ENCODE data around the gene PCTP.

PCTP gene

GRCh38 chr17:55750750-55751657 lies at the start of gene PCTP:
Gene PCTP (plus strand): TSS chr17:55751051. CDS start chr17:55751104, 53 bp downstream.
- DNase-seq (ENCODE audit: low read depth in 4 of 4, low spot score in 1 of 4), result peak; percentile 68 to 86 (median 73)

DNA sequence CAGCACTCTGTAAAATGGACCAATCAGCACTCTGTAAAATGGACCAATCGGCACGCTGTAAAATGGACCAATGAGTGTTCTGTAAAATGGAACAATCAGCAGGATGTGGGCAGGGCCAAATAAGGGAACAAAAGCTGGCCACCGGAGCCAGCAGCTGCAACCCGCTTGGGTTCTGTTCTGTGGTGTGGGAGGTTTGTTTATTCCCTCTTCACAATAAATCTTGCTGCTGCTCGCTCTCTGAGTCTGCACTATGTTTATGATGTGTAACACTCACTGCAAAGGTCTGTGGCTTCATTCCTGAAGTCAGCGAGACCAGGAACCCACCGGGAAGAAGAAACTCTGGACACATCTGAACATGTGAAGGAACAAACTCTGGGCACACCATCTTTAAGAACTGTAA lies 48.7 kb upstream of the PCTP start:
- no peak for DNase-seq (ENCODE audit: low read depth in 4 of 4, low spot score in 1 of 4)

DNA sequence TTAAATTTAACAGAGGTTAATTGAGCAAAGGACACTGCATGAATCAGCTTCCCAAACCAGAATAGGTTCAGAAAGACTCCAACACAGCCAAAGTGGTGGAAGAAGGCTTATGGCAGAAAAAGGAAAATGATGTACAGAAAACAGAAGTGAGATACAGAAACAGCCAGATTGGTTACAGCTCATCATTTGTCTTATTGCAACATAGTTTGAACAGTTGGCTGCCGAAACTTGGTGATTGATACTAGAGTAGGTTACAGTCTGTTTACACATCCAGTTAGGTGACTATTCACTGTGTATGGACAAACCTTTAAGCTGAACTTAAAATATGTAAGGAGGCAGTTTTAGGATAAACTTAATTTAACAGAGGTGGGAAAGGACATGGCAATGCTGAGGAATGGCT lies 46.5 kb upstream of the PCTP start:
- DNase-seq (ENCODE audit: low read depth in 4 of 4, low spot score in 1 of 4), result no peak

DNA sequence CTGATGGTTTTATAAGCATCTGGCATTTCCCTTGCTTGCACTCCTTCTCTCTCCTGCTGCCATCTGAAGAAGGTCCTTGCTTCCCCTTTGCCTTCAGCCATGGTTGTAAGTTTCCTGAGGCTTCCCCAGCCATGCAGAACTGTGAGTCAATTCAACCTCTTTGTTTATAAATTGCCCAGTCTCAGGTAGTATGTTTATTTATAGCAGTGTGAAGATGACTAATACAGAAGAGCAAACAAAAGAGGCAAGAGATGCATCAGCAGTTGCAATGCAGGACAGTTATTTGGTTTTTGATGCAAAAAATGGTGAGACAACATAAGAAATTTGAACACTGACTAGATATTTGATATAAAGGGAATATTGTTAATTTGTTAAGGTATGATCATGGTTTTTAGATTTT lies 45.0 kb upstream of the PCTP start:
- no peak for DNase-seq (ENCODE audit: low read depth in 4 of 4, low spot score in 1 of 4)

GRCh38 chr17:55706808-55707773 lies 43.8 kb upstream of the PCTP start:
- no peak for DNase-seq (ENCODE audit: low read depth in 4 of 4, low spot score in 1 of 4)

- no peak for DNase-seq (ENCODE audit: low read depth in 4 of 4, low spot score in 1 of 4)
Measured at GRCh38 chr17:55708175-55708974, 42.5 kb upstream of the PCTP start.

DNA sequence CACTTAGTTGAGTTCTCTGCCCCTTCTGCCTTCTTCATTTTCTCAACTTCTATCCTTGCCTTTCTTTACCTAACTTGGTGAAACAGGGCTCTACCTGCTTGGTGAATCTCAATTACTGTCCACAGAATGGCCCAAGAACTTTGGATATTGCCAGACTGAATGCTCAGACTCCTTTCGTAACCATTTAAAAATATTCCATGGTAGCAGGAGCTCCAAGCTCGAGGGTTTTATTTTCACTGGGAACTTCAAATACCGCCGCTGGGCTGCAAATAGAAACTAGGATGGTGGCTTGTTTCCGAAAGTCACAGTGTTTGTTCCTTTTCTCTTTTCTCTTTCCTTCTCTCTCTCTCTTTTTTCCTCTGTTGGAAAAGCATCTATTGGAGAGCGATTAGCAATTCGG lies 41.4 kb upstream of the PCTP start:
- no peak for DNase-seq (ENCODE audit: low read depth in 4 of 4, low spot score in 1 of 4)

GRCh38 chr17:55709984-55710383 lies 40.9 kb upstream of the PCTP start:
- DNase-seq (ENCODE audit: low read depth in 4 of 4, low spot score in 1 of 4), result no peak

- DNase-seq (ENCODE audit: low read depth in 4 of 4, low spot score in 1 of 4), result no peak
Measured at GRCh38 chr17:55710410-55710809, 40.4 kb upstream of the PCTP start.

GRCh38 chr17:55710829-55711496 lies 39.9 kb upstream of the PCTP start:
- no peak for DNase-seq (ENCODE audit: low read depth in 4 of 4, low spot score in 1 of 4)

DNA sequence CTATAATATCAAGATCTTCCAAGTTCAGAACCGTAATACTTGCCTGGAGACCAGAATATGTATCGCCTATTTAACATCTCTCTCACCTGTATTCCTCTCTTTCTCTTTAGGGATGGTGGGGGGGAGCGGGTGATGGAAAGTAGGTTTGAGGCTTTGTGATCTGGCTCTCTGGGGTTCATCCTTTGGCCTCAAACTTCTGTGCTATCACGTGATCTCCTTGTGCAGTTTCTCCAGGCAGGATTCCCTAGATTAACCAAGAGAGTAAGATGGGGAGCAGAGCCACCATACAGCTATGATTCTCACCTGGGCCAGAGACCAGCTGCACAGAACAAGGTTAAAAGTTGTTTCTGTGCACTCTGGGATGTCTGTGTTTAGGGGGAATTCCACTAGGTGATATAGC lies 33.4 kb upstream of the PCTP start:
- no peak for DNase-seq (ENCODE audit: low read depth in 4 of 4, low spot score in 1 of 4)

- DNase-seq (ENCODE audit: low read depth in 4 of 4, low spot score in 1 of 4), result peak; percentile 28 to 60 (median 38)
Measured at GRCh38 chr17:55717898-55718735, 32.7 kb upstream of the PCTP start.

DNA sequence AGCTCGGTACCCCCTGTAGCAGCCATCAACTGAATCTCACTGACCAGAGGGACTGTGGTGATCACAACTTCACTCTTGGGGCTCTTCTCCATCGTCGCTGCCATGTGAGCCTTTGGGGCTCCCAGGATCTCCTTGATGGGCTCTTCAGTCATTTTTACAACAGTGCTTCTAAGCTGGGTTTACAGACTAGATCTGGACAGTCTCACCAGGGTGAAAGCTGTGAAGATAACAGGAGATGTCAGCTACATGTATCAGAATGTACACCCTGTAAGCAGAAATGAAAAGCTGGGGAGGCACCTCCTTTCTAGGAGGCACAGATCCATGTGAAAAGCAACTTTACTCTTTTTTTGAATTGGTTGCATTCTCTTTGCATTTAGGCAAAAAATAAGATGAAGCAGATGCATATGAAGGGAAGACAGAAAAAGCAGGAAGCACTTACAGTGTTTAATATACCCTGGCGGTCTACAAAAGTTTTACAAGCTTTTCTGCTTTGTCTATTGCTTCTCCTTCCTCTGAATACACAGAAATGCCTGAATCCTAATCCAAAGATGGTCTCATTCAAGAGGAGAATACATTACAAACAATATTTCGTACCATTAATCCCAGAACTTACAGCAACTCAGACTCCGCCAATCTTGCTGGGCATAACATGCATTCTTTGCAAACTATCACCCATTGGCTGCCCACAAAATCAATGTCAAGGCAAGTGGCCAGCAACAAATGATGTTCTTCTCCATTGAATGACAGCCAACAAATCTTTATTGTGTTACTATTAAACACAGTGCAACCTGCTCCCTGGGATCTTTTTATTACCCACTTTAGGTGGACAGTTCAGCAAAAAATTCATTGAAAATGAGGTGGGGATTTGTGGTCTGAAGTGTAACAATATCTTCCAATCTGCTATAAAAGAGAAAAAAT lies 29.7 kb upstream of the PCTP start:
- no peak for DNase-seq (ENCODE audit: low read depth in 4 of 4, low spot score in 1 of 4)

DNA sequence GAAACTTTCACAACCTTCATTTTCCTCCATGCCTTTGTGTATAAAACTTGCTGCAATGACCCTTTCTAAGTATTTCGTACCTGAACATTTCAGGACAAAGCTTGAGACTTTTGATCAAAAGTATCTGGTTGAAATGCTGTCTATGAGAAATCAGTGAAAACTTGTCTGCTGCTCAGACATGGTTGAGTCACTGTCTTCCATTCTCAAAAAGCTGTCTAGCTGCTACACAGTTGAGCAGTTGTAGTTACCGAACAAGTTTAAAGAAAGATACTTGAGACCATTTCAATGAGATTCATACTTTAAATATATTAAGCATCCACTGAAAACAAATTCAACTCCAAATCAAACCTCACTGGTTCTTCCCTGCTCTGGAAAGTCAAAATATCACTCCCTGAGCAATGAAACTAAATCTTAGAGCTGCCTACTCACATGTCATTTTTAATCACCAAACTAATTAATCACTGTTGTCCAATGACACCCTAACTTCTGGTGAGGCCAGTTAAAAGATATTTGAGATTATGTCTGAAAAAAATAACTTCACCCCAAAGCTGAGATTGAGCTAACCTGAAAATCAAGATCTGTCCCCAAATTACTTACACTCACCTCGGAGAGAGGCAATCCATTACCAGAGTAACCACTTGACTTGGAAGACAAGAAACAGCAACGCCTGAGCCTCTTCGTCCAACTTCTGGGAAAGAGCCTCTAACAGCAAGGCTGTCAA lies 28.7 kb upstream of the PCTP start:
- no peak for DNase-seq (ENCODE audit: low read depth in 4 of 4, low spot score in 1 of 4)

GRCh38 chr17:55722742-55723487 lies 27.9 kb upstream of the PCTP start, which contains the start of gene TMEM100:
Gene TMEM100 (minus strand): TSS chr17:55722864. CDS start chr17:55721070, 1,794 bp downstream.
- DNase-seq (ENCODE audit: low read depth in 4 of 4, low spot score in 1 of 4), result no peak

DNA sequence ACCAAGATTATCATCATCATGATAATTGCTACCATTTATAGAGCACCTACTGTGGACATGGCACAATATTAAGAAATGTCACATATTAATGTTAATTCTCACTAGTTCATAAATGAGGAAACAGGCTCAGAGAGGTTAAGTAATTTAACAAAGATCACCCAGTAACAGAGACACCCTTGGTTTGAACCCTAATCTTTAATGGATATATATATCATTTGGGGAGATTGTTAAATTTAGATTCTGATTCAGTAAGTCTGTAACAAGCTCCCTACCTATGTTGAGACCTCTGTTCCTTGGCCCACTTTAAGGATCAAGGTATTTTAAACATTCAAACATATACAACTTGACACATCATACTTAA lies 27.4 kb upstream of the PCTP start:
- DNase-seq (ENCODE audit: low read depth in 4 of 4, low spot score in 1 of 4), result no peak

- DNase-seq (ENCODE audit: low read depth in 4 of 4, low spot score in 1 of 4), result no peak
Measured at GRCh38 chr17:55726440-55726839, 24.4 kb upstream of the PCTP start.

Measured in stimulated activated CD4-positive, alpha-beta T cell treated with anti-CD3 and anti-CD28 coated beads, Interleukin-1b, Interleukin-23, amount 100 ng/mL, for 24 hours (primary cell).